ENCODE data around the gene KMT2A. TPM values are rescaled to one million over a fixed set of nuclear protein-coding genes. Genes with fewer than 3 reads are reported as not detected.
A peak's percentile ranks its signal among the peaks of the same experiment; 100 is the strongest.
"Not testable (repeated sequence)": the region's sequence is repeated elsewhere in the genome, so short reads cannot be mapped to it uniquely, and the experiment has no call there.

KMT2A gene
- polyA plus RNA-seq, 4 donors = 33.8 to 49.7 (median 40.9) TPM

- not testable (repeated sequence) for DNase-seq (ENCODE audit: low read depth in 4 of 4, low spot score in 3 of 4)
These were observed 44.9 kb downstream of the KMT2A start for GRCh38 chr11:118481238-118481637.

GRCh38 chr11:118484405-118484804 lies 48.1 kb downstream of the KMT2A start:
- no peak for DNase-seq (ENCODE audit: low read depth in 4 of 4, low spot score in 3 of 4)

GRCh38 chr11:118485273-118485672 lies 49.0 kb downstream of the KMT2A start:
- no peak for DNase-seq (ENCODE audit: low read depth in 4 of 4, low spot score in 3 of 4)

- DNase-seq (ENCODE audit: low read depth in 4 of 4, low spot score in 3 of 4) = peak; percentile 41 to 64 (median 50)
These were observed 52.3 kb downstream of the KMT2A start for GRCh38 chr11:118488480-118489109.

- no peak for DNase-seq (ENCODE audit: low read depth in 4 of 4, low spot score in 3 of 4)
These were observed 54.7 kb downstream of the KMT2A start for GRCh38 chr11:118491041-118491440.

- no peak for DNase-seq (ENCODE audit: low read depth in 4 of 4, low spot score in 3 of 4)
These were observed 61.5 kb downstream of the KMT2A start for GRCh38 chr11:118497831-118498230.

GRCh38 chr11:118503216-118503615 lies 66.9 kb downstream of the KMT2A start:
- no peak for DNase-seq (ENCODE audit: low read depth in 4 of 4, low spot score in 3 of 4)

- no peak for DNase-seq (ENCODE audit: low read depth in 4 of 4, low spot score in 3 of 4)
These were observed 75.3 kb downstream of the KMT2A start for GRCh38 chr11:118511601-118512000.

GRCh38 chr11:118514103-118514502 lies 77.8 kb downstream of the KMT2A start:
- DNase-seq (ENCODE audit: low read depth in 4 of 4, low spot score in 3 of 4) = no peak

GRCh38 chr11:118519549-118519948 lies 83.3 kb downstream of the KMT2A start:
- DNase-seq (ENCODE audit: low read depth in 4 of 4, low spot score in 3 of 4) = no peak

GRCh38 chr11:118521892-118522311 lies 85.6 kb downstream of the KMT2A start:
- no peak for DNase-seq (ENCODE audit: low read depth in 4 of 4, low spot score in 3 of 4)

- DNase-seq (ENCODE audit: low read depth in 4 of 4, low spot score in 3 of 4) = no peak
These were observed 86.3 kb downstream of the KMT2A start for GRCh38 chr11:118522571-118523072.

- no peak for DNase-seq (ENCODE audit: low read depth in 4 of 4, low spot score in 3 of 4)
These were observed 88.1 kb downstream of the KMT2A start for GRCh38 chr11:118524356-118524755.

GRCh38 chr11:118524757-118525470 lies 88.6 kb downstream of the KMT2A start:
- DNase-seq (ENCODE audit: low read depth in 4 of 4, low spot score in 3 of 4) = no peak

- no peak for DNase-seq (ENCODE audit: low read depth in 4 of 4, low spot score in 3 of 4)
These were observed 90.4 kb downstream of the KMT2A start for GRCh38 chr11:118526688-118527087.

- DNase-seq (ENCODE audit: low read depth in 4 of 4, low spot score in 3 of 4) = no peak
These were observed 90.8 kb downstream of the KMT2A start, which contains the start of gene TTC36 for GRCh38 chr11:118527109-118527508. TTC36 (plus strand) TSS chr11:118527474; CDS start chr11:118527495, 21 bp downstream.

GRCh38 chr11:118528511-118528910 lies 92.2 kb downstream of the KMT2A start:
- DNase-seq (ENCODE audit: low read depth in 4 of 4, low spot score in 3 of 4) = no peak

- DNase-seq (ENCODE audit: low read depth in 4 of 4, low spot score in 3 of 4) = no peak
These were observed 93.4 kb downstream of the KMT2A start for GRCh38 chr11:118529584-118530175.

GRCh38 chr11:118530180-118530682 lies 93.9 kb downstream of the KMT2A start:
- no peak for DNase-seq (ENCODE audit: low read depth in 4 of 4, low spot score in 3 of 4)

- DNase-seq (ENCODE audit: low read depth in 4 of 4, low spot score in 3 of 4) = peak; percentile 41 to 60 (median 42)
These were observed 94.6 kb downstream of the KMT2A start, which contains the start of gene TMEM25 for GRCh38 chr11:118530683-118531596. TMEM25 (plus strand) TSS chr11:118531192; CDS start chr11:118531802, 610 bp downstream.

Data from left renal pelvis (tissue), 4 donors.